HG03060 (cell line): ENCODE results near the gene IRF2BP2.

Experiments
- ATAC-seq: cut with Tn5 transposase; IDR thresholded peaks from one replicate; pipeline ENCODE4 v1.9.1; 2021; ENCODE audit warnings: low read depth, moderate number of reproducible peaks; ENCODE audit not compliant: unreplicated experiment

IRF2BP2 gene

GRCh38 chr1:234559902-234560676 is 49.9 kb downstream of the IRF2BP2 start:
- no peak for ATAC-seq

DNA sequence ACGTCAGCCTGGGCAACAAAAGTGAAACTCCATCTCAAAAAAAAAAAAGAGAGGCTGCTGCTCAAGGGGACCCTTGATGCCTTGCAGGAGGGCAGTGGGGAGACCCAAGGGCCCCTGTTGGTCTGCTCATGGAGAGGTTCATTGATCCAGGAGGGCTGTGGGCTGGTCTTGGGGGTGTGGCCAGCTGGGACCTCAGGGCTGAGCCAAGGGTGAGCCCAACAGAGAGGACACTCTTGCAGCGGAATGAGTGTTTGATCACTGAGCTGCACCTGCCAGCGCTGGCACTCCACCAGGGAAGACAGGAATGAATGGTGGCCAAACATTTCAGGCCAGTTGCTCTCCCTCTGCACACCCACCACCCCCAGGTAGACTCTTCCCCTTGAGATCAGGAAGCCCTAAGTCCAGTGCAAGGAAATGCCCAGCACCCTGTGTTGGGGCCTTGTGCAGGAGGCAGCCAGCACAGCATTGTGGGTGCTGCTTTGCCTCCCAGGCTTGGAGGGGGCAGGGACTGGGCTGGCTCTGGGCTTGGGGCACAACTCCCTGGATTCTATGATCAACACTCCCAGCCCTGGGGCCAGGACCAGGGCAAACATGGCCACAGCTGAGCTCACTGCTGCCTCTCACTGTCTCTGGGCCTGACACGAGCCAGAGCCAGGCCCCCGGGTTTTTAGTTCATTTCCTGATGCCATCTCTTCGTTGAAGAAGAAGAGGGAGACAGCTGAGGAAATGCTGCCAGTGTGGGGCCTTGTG is 50.7 kb downstream of the IRF2BP2 start:
- ATAC-seq = no peak

DNA sequence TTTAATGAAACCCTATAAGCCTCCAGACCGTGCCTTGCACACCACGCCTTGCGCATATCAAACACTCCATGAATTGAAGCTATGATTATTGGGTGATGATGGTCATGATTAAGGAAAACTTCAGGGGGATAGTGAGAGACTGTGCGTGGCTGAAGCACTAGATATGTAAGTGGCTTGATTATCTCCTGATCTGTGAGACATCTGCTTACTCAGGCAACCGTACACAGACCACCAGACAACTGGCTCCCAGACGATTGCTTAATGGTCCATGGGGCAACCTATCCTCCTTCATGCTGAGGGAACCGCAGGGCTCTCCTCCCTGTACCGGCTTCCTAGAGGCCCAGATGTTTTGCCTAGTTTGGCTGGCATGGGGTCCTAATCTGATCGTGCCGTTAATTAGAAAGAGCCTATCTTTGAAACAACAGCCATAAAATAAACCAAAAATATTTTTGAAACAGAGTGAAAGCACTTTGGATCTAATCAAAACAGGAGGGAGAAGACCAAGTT is 51.6 kb downstream of the IRF2BP2 start:
- no peak for ATAC-seq

DNA sequence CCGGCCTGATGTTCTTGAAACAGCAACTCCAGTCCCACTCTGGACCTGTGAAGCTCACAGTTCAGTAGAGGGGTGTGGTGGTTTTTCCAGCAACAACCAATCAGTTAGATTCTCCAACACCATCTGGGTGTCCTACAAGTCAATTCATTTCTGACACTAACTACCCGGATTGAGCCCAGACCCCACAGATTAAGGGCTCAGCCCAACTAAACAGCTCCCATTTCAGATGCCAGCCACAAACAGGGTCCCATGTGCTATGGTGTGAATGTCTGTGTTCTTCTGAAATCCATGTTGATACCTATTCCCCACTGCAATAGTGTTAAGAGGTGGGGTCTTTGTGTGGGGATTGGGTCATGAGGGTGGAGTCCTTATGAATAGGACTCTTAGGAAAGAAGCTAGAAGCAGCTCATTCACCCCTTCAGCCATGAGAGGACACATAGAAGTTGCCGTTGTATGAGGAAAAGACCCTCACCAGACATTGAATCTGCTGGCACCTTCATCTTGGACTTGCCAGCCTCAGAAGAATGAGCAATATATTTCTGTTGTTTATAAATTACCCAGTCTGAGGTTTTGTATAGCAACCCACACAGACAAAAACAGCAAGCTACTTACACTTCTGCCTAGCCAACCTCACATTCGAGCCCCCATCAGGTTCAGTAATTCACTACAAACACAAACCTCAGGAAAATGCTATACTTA is 53.6 kb downstream of the IRF2BP2 start:
- ATAC-seq = no peak

DNA sequence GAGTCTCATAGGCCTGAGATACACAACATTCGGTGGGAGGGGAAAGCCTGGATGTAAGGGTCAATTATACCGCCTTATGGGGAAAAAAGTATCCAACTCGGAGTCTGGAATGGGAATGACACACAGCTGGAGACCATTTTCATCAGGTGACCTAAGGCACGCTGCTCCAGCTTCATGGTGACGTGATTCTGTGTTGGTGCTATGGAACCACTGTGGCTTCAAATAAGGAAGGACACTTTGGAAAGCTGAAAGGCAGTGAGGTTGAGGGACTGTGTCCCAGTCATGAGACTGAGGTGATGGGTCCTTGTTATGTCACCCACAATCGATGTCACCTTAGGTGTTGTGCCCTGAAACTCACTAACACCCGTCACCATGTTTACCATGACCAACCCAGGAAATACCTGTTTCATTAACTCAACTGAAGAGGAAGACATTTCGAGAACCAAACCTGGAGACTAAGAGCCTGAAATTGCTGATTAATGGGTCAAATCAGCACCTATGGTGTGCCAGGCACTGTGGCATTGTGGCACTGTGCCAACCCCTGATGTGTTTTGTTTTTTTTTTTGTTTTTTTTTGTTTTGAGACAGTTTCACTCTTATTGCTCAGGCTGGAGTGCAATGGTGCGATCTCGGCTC is 54.5 kb downstream of the IRF2BP2 start:
- no peak for ATAC-seq

GRCh38 chr1:234554698-234555311 is 55.2 kb downstream of the IRF2BP2 start:
- no peak for ATAC-seq
